ENCODE measurements around the gene TXNRD1.

The TXNRD1 gene

GRCh38 chr12:104356231-104357115 lies 140.9 kb downstream of the TXNRD1 start:
- Histone ChIP-seq H3K27me3 (no peaks in the 10 kb centered on the region), H3K9me3 (no peaks in the 10 kb centered on the region), H3K4me3 (ENCODE audit: low read depth in 1 of 2, low read length in 1 of 2) (no peak overlapping the region), H3K36me3 (peaks cover 31% of the 10 kb centered on the region), H3K27ac (no peak overlapping the region), H3K4me1 (ENCODE audit: control insufficient read depth in 1 of 2, insufficient read depth in 1 of 2, low read depth in 1 of 2, low read length in 1 of 2) (peaks cover 0 to 3% of the 10 kb centered on the region in 2 experiments)
- no peak for TF ChIP-seq CTCF (IDR thresholded peaks at IDR 0.05)

DNA sequence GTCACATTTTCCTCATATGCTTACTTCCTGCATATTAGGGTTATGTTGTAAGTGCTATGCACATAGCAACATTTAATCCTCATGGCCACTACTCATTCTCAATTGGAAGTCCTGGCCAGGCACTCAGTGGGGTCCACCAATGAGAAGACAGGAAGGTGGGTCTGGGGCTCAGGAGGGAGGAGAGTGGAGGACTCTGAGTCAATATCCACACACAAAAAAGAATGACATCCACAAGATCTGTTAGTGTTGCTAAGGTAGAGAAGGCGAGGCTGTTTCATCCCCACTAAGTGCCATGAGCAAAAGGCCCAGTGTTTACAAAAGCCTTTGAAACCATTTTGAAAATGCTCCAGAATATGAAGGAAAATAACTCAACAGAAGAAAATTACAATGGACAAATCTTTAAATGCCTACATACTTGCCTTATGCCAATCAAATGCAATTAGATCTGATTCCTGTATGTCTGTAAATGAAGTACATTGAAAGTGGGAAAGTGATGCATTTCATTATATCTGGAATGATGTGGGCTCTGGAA lies 141.9 kb downstream of the TXNRD1 start:
- Histone ChIP-seq H3K36me3 (peaks cover 22% of the 10 kb centered on the region), H3K27ac (no peak overlapping the region)

DNA sequence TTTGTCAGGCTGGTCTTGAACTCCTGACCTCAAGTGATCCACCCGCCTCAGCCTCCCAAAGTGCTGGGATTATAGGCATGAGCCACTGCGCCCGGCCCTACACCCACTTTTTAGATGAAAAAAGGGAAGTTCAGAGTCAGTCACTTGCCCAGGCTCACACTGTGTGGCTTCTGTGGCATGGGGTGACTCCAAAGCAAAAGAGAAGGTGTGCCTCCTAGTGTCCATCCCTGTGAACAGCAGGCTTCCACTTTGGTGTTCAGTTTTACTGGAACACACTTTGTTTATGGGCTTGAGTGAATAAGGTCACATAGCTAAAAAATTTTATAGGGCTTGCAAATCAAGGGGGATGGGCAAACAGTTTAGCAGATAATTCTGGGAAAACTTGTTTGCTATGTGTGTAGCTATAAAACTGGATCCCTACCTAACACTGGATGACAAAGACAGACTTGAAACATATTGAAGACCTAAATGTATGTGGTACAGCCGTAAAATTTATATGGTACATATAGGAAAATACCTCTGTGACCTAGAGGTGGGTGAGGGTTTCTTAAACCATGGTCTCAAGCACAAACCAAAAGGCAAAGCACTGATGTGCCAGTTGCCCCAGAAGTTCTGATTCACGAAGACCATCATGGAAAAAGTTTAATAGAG lies 142.9 kb downstream of the TXNRD1 start:
- no peaks in the 10 kb centered on the region for H3K9me3 ChIP-seq
- H3K27me3 ChIP-seq: no peaks in the 10 kb centered on the region
- no peak overlapping the region for H3K27ac ChIP-seq
- peaks cover 0 to 3% of the 10 kb centered on the region in 2 experiments for H3K4me1 ChIP-seq (ENCODE audit: control insufficient read depth in 1 of 2, insufficient read depth in 1 of 2, low read depth in 1 of 2, low read length in 1 of 2)
- H3K4me3 ChIP-seq (ENCODE audit: low read depth in 1 of 2, low read length in 1 of 2): no peak overlapping the region
- H3K36me3 ChIP-seq: peaks cover 12% of the 10 kb centered on the region
- TF ChIP-seq CTCF (IDR thresholded peaks at IDR 0.05): peak; percentile 96

More for the DNA sequence above, 141.9 kb downstream of the TXNRD1 start:
- Histone ChIP-seq H3K4me1 (ENCODE audit: control insufficient read depth in 1 of 2, insufficient read depth in 1 of 2, low read depth in 1 of 2, low read length in 1 of 2) (peaks cover 0 to 3% of the 10 kb centered on the region in 2 experiments), H3K27me3 (no peaks in the 10 kb centered on the region), H3K9me3 (no peaks in the 10 kb centered on the region), H3K4me3 (ENCODE audit: low read depth in 1 of 2, low read length in 1 of 2) (no peak overlapping the region)
- TF ChIP-seq CTCF (IDR thresholded peaks at IDR 0.05): no peak

DNA sequence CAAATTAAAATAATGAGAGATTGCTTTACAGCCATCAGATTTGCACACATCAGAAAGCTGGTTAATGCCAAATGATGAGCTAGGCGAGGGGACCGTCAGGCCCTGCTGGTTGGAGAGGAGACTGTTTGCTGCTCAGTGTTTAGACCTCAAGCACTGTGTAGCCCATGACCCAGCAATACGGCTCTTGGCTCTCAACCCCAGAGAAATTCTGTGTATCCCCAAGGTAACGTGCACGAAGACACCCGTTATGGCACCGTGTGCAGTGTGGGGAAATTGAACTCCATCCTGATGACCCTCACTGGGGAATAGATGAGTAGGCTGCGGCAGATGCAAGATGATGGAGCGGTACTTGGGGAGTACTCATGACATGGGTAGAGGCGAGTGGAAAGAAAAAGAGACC lies 143.6 kb downstream of the TXNRD1 start:
- H3K4me1 ChIP-seq (ENCODE audit: control insufficient read depth in 1 of 2, insufficient read depth in 1 of 2, low read depth in 1 of 2, low read length in 1 of 2): peaks cover 0 to 3% of the 10 kb centered on the region in 2 experiments
- H3K4me3 ChIP-seq (ENCODE audit: low read depth in 1 of 2, low read length in 1 of 2): no peak overlapping the region
- TF ChIP-seq CTCF (IDR thresholded peaks at IDR 0.05): no peak
- H3K9me3 ChIP-seq: no peaks in the 10 kb centered on the region
- H3K27ac ChIP-seq: no peak overlapping the region
- no peaks in the 10 kb centered on the region for H3K27me3 ChIP-seq
- peaks cover 5% of the 10 kb centered on the region for H3K36me3 ChIP-seq

GRCh38 chr12:104360157-104360556 lies 144.6 kb downstream of the TXNRD1 start:
- no peak overlapping the region for H3K27ac ChIP-seq
- H3K9me3 ChIP-seq: no peaks in the 10 kb centered on the region
- H3K27me3 ChIP-seq: no peaks in the 10 kb centered on the region
- H3K4me1 ChIP-seq (ENCODE audit: control insufficient read depth in 1 of 2, insufficient read depth in 1 of 2, low read depth in 1 of 2, low read length in 1 of 2): peaks cover 0 to 3% of the 10 kb centered on the region in 2 experiments
- H3K4me3 ChIP-seq (ENCODE audit: low read depth in 1 of 2, low read length in 1 of 2): no peak overlapping the region
- H3K36me3 ChIP-seq: no peaks in the 10 kb centered on the region
- no peak for TF ChIP-seq CTCF (IDR thresholded peaks at IDR 0.05)

All from neutrophil (primary cell).